Activated CD4-positive, alpha-beta T cell treated with anti-CD3 and anti-CD28 coated beads, Interleukin-2, amount 10 ng/mL, durations not matched to agents 7 days and 5 days (primary cell): ENCODE results near the gene FGB. TPM values are rescaled to one million over a fixed set of nuclear protein-coding genes. Genes with fewer than 3 reads are reported as not detected.

Source experiments
- CTCF ChIA-PET: fragments of 350-600 bp; sonication (Branson Sonifier 250); formaldehyde crosslinking; loops from one replicate; lab custom pipeline; 2021; ENCODE audit warnings: antibody characterized with exemption; lab: Charles Lee
- POLR2A ChIA-PET: fragments of 350-600 bp; sonication (Branson Sonifier 250); formaldehyde crosslinking; loops from one replicate; lab custom pipeline; 2021; ENCODE audit warnings: antibody characterized with exemption; lab: Charles Lee
- DNase-seq: peaks from one replicate; pipeline ENCODE4 v3.0.0-alpha.2; 2020
- H3K27ac Mint-ChIP-seq: one replicate; pipeline ENCODE4 v1.8.0; 2021; ENCODE audit warnings: mild to moderate bottlenecking, moderate library complexity, mixed read lengths
- H3K27me3 Mint-ChIP-seq: one replicate; pipeline ENCODE4 v1.8.0; 2021; ENCODE audit warnings: mixed read lengths
- H3K36me3 Mint-ChIP-seq: one replicate; pipeline ENCODE4 v1.8.0; 2021; ENCODE audit warnings: low read depth, mixed read lengths
- H3K4me1 Mint-ChIP-seq: one replicate; pipeline ENCODE4 v1.8.0; 2021; ENCODE audit warnings: mixed read lengths
- H3K4me3 Mint-ChIP-seq: one replicate; pipeline ENCODE4 v1.8.0; 2021; ENCODE audit warnings: mild to moderate bottlenecking, moderate library complexity, mixed read lengths
- H3K9me3 Mint-ChIP-seq: one replicate; pipeline ENCODE4 v1.8.0; 2021; ENCODE audit warnings: mixed read lengths
- total RNA-seq, 2 experiments: library from RNA; stranded (reverse); gene quantifications; one replicate each; pipeline ENCODE4 v1.2.3, GENCODE V29; 2021

Gene FGB
- total RNA-seq, 2 experiments from 2014 or later: not detected

DNA sequence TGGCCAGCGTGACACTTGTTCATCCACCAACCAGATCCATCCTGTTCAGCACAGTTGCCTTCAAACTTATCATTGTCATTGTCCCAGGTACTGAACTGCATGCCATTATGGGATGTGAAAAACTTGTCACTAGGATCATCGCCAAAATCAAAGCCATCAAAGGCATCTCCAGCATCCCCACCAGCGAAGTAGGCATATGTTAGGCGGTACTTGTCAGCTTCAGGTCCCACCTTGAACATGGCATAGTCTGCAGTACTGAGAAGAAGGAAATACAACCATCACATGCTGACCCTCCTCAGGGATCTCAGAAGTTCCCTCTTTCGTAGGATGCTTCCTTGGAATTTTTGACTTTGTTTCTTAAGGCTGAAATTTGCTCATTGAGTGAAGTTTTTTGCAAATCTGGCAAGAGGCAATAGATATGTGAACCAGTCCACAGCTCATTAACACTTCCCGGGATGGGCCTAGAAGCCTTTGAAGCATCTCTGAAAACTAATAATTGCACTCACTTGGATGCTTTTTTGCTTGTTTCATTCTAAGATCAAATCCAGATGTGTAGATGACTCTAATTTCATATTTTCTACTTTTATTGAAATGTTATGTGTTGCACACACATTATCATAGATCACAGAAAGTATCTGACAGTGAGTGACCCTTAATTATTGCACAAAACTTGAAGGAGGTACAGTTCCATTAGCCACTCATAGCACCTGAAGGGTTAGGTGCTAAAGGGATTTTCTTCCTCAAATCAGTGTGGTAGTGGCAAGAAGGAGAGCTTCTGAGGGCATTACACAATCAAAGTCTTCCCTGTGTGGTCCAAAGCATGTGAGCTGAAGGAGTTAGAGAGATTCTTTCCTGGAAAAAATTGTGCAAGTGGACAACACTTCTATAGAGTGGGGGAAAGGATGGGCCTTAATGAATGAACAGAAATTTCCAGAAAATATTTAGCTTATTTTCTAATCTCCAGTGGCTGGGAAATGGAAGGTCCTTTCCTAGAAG lies 44.2 kb downstream of the FGB start:
- Mint-ChIP-seq H3K36me3 (no peaks in the 10 kb centered on the region), H3K27me3 (peaks cover 24% of the 10 kb centered on the region), H3K4me3 (no peak overlapping the region), H3K9me3 (no peaks in the 10 kb centered on the region), H3K27ac (no peak overlapping the region), H3K4me1 (no peaks in the 10 kb centered on the region)
- DNase-seq: no peak
- ChIA-PET CTCF (interaction anchor here (0.6 kb wide), 1 partner anchor 733 kb away, joined by 3 read pairs; no protein-coding TSS in a partner anchor), POLR2A (no interaction called here)

- Mint-ChIP-seq H3K9me3 (no peaks in the 10 kb centered on the region), H3K27ac (no peak overlapping the region), H3K36me3 (no peaks in the 10 kb centered on the region), H3K27me3 (peaks cover 29% of the 10 kb centered on the region), H3K4me3 (no peak overlapping the region), H3K4me1 (no peaks in the 10 kb centered on the region)
- DNase-seq: no peak
- ChIA-PET CTCF (interaction anchor here (1.1 kb wide), 1 partner anchor 10 kb away, joined by 3 read pairs; no protein-coding TSS in a partner anchor), POLR2A (no interaction called here)
These were observed 45.8 kb downstream of the FGB start for GRCh38 chr4:154608361-154609252.

- POLR2A ChIA-PET: no interaction called here
These were observed 46.7 kb downstream of the FGB start for GRCh38 chr4:154609532-154609931.

GRCh38 chr4:154610582-154610981 lies 47.8 kb downstream of the FGB start:
- no peaks in the 10 kb centered on the region for H3K9me3 Mint-ChIP-seq
- peaks cover 30% of the 10 kb centered on the region for H3K27me3 Mint-ChIP-seq
- H3K27ac Mint-ChIP-seq: no peak overlapping the region
- DNase-seq: no peak
- H3K4me1 Mint-ChIP-seq: peaks cover under 1% of the 10 kb centered on the region
- no peak overlapping the region for H3K4me3 Mint-ChIP-seq
- POLR2A ChIA-PET: no interaction called here
- no peaks in the 10 kb centered on the region for H3K36me3 Mint-ChIP-seq
- CTCF ChIA-PET: no interaction called here

More at GRCh38 chr4:154609532-154609931, 46.7 kb downstream of the FGB start:
- no peak overlapping the region for H3K27ac Mint-ChIP-seq
- H3K27me3 Mint-ChIP-seq: peaks cover 35% of the 10 kb centered on the region
- DNase-seq: no peak
- no peaks in the 10 kb centered on the region for H3K9me3 Mint-ChIP-seq
- CTCF ChIA-PET: interaction anchor here (1.1 kb wide), 1 partner anchor 9 kb away, joined by 3 read pairs; no protein-coding TSS in a partner anchor
- H3K36me3 Mint-ChIP-seq: no peaks in the 10 kb centered on the region
- no peaks in the 10 kb centered on the region for H3K4me1 Mint-ChIP-seq
- no peak overlapping the region for H3K4me3 Mint-ChIP-seq

- Mint-ChIP-seq H3K27me3 (peaks cover 27% of the 10 kb centered on the region), H3K4me1 (peaks cover 12% of the 10 kb centered on the region), H3K9me3 (peaks cover 1% of the 10 kb centered on the region), H3K4me3 (no peak overlapping the region), H3K27ac (no peak overlapping the region), H3K36me3 (peaks cover 5% of the 10 kb centered on the region)
- POLR2A ChIA-PET: no interaction called here
- no peak for DNase-seq
- CTCF ChIA-PET: interaction anchor here (1.6 kb wide), 1 partner anchor 13 kb away, joined by 4 read pairs; no protein-coding TSS in a partner anchor
These were observed 49.0 kb downstream of the FGB start for GRCh38 chr4:154611833-154612232.

GRCh38 chr4:154612472-154613414 lies 49.9 kb downstream of the FGB start, which contains the start of gene FGG:
Gene FGG, minus strand, starts transcription at chr4:154612656. Its CDS starts 47 bp downstream, at chr4:154612609.
- POLR2A ChIA-PET: no interaction called here
- no peak for DNase-seq
- peaks cover 8% of the 10 kb centered on the region for H3K36me3 Mint-ChIP-seq
- H3K4me3 Mint-ChIP-seq: no peak within 1 kb of the TSS
- peaks cover 4% of the 10 kb centered on the region for H3K9me3 Mint-ChIP-seq
- peaks cover 27% of the 10 kb centered on the region for H3K27me3 Mint-ChIP-seq
- no peak within 1 kb of the TSS for H3K27ac Mint-ChIP-seq
- H3K4me1 Mint-ChIP-seq: peaks cover 17% of the 10 kb centered on the region
- CTCF ChIA-PET: interaction anchor here (1.0 to 1.6 kb wide), 3 partner anchors 9 to 53 kb away, joined by 3 to 5 read pairs (median 4); no protein-coding TSS in a partner anchor

DNA sequence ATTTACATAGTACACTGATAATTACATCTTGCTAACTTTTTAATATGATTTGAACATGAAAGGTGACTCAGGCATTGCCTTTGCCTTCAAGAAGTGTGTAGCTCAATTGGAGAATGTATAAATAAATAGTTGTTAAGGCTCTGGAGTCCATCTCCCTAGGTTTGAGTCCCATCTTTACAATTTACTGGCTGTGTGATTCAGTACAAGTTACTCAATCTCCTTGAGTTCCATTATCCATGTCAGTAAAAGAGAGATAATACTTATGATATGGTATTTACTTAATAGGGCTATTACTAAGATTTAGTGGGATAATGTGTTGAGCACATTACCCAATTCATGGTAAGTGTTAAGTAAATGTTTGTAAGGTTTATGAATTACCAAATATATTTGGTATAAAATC lies 51.5 kb downstream of the FGB start:
- Mint-ChIP-seq H3K4me1 (peaks cover 19% of the 10 kb centered on the region), H3K9me3 (peaks cover 4% of the 10 kb centered on the region), H3K36me3 (peaks cover 8% of the 10 kb centered on the region), H3K27ac (no peak overlapping the region), H3K4me3 (no peak overlapping the region), H3K27me3 (peaks cover 18% of the 10 kb centered on the region)
- no peak for DNase-seq
- POLR2A ChIA-PET: no interaction called here
- CTCF ChIA-PET: interaction anchor here (1.8 kb wide), 1 partner anchor 11 kb away, joined by 5 read pairs; no protein-coding TSS in a partner anchor

GRCh38 chr4:154615211-154615610 lies 52.4 kb downstream of the FGB start:
- Mint-ChIP-seq H3K4me3 (no peak overlapping the region), H3K27ac (no peak overlapping the region), H3K4me1 (peaks cover 19% of the 10 kb centered on the region), H3K9me3 (peaks cover 4% of the 10 kb centered on the region), H3K27me3 (peaks cover 16% of the 10 kb centered on the region), H3K36me3 (peaks cover 8% of the 10 kb centered on the region)
- ChIA-PET POLR2A (no interaction called here), CTCF (interaction anchor here (1.6 to 1.8 kb wide), 2 partner anchors 12 to 24 kb away, joined by 3 to 5 read pairs; no protein-coding TSS in a partner anchor)
- no peak for DNase-seq

GRCh38 chr4:154616287-154616686 lies 53.5 kb downstream of the FGB start:
- H3K27ac Mint-ChIP-seq: peak overlapping the region; percentile 83
- CTCF ChIA-PET: interaction anchor here (1.6 kb wide), 1 partner anchor 25 kb away, joined by 3 read pairs; no protein-coding TSS in a partner anchor
- no peak overlapping the region for H3K4me3 Mint-ChIP-seq
- peaks cover 13% of the 10 kb centered on the region for H3K27me3 Mint-ChIP-seq
- H3K9me3 Mint-ChIP-seq: peaks cover 4% of the 10 kb centered on the region
- peaks cover 8% of the 10 kb centered on the region for H3K36me3 Mint-ChIP-seq
- POLR2A ChIA-PET: no interaction called here
- no peak for DNase-seq
- peaks cover 19% of the 10 kb centered on the region for H3K4me1 Mint-ChIP-seq

DNA sequence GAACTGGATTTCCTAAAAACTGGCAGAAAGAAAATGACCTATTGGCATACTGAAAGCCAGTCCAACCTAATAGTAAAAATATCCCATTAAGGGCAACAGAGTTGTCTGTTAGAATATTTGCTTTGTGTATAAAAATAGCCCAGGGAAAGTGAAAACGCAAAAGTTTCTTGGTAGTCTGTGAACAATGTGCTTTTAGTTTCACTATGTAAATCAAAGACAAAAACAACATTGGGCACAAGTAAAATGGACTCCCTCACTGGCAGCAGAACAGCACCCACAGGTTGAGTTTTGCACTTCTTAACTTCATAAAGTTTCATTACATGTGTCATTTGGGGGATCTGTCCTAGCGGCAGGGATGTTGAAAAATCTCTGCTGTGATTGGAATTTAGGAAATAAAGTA lies 53.9 kb downstream of the FGB start:
- peak overlapping the region; percentile 83 for H3K27ac Mint-ChIP-seq
- ChIA-PET CTCF (interaction anchor here (1.6 kb wide), 1 partner anchor 25 kb away, joined by 3 read pairs; no protein-coding TSS in a partner anchor), POLR2A (no interaction called here)
- H3K36me3 Mint-ChIP-seq: peaks cover 8% of the 10 kb centered on the region
- H3K9me3 Mint-ChIP-seq: peaks cover 4% of the 10 kb centered on the region
- H3K4me3 Mint-ChIP-seq: peak overlapping the region; percentile 14
- H3K27me3 Mint-ChIP-seq: peaks cover 17% of the 10 kb centered on the region
- DNase-seq: peak; percentile 28
- H3K4me1 Mint-ChIP-seq: peaks cover 19% of the 10 kb centered on the region

DNA sequence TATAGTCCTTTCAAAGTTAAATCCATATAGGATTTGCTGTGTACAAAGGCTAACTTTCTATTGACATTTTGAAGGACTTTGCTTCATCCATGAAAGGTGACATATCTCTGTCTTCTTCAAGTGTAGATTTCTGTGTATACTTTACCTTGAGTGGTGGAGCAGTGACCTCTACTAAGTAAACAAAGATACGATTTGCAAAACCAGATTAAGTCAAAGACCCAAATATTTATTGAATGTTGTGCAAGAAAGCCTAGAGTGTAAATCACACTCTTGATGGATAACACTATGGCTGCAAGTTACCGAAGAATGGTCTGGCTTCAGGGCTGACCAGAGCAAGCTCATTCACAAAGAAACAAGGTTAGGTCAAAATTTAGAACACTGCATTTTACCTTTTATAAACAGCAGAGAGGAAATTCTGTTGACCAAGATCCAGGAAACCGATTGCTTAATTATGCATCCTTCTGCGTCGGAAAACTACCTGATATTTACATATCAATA lies 55.1 kb downstream of the FGB start:
- ChIA-PET POLR2A (no interaction called here), CTCF (interaction anchor here (0.9 to 1.7 kb wide), 4 partner anchors 9 to 69 kb away, joined by 3 to 8 read pairs (median 3); no protein-coding TSS in a partner anchor)
- peaks cover 8% of the 10 kb centered on the region for H3K36me3 Mint-ChIP-seq
- no peak overlapping the region for H3K4me3 Mint-ChIP-seq
- DNase-seq: no peak
- no peak overlapping the region for H3K27ac Mint-ChIP-seq
- H3K27me3 Mint-ChIP-seq: peaks cover 17% of the 10 kb centered on the region
- peaks cover 19% of the 10 kb centered on the region for H3K4me1 Mint-ChIP-seq
- peaks cover 4% of the 10 kb centered on the region for H3K9me3 Mint-ChIP-seq
